Measurements from ENCODE around the gene RCOR2. TPM values are rescaled to one million over a fixed set of nuclear protein-coding genes. Genes with fewer than 3 reads are reported as not detected.

Gene RCOR2
- total RNA-seq, 2 experiments from 2014 or later, result 0.61 to 2.1 TPM

DNA sequence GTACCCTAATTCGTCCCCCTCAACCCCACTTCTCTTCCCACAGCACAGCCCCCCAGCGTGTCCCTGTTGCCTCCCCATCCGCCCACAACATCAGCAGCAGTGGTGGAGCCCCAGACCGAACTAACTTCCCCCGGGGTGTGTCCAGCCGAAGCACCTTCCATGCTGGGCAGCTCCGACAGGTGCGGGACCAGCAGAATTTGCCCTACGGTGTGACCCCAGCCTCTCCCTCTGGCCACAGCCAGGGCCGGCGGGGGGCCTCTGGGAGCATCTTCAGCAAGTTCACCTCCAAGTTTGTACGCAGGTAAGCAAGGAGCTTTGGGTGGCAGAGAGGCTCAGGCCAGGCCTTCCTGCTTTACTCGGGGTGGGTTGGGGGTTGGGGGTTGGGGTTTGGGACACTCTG is 12.2 kb downstream of the RCOR2 start:
- ChIA-PET POLR2A (interaction anchor here (1.3 kb wide), 1 partner anchor 16 kb away, joined by 3 read pairs; no protein-coding TSS in a partner anchor), CTCF (interaction anchor here (1.0 kb wide), 1 partner anchor 16 kb away, joined by 3 read pairs; no protein-coding TSS in a partner anchor)
- no peak overlapping the region for H3K4me3 Mint-ChIP-seq
- ATAC-seq, result no peak
- TF ChIP-seq, protein P1, sequence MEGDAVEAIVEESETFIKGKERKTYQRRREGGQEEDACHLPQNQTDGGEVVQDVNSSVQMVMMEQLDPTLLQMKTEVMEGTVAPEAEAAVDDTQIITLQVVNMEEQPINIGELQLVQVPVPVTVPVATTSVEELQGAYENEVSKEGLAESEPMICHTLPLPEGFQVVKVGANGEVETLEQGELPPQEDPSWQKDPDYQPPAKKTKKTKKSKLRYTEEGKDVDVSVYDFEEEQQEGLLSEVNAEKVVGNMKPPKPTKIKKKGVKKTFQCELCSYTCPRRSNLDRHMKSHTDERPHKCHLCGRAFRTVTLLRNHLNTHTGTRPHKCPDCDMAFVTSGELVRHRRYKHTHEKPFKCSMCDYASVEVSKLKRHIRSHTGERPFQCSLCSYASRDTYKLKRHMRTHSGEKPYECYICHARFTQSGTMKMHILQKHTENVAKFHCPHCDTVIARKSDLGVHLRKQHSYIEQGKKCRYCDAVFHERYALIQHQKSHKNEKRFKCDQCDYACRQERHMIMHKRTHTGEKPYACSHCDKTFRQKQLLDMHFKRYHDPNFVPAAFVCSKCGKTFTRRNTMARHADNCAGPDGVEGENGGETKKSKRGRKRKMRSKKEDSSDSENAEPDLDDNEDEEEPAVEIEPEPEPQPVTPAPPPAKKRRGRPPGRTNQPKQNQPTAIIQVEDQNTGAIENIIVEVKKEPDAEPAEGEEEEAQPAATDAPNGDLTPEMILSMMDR (IDR thresholded peaks at IDR 0.05), result no peak
- H3K9me3 Mint-ChIP-seq, result no peaks in the 10 kb centered on the region
- peaks cover 49% of the 10 kb centered on the region for H3K36me3 Mint-ChIP-seq (ENCODE audit: low read depth)
- peaks cover 2% of the 10 kb centered on the region for H3K4me1 Mint-ChIP-seq (ENCODE audit: low read depth)
- intact Hi-C loops (cut with micrococcal nuclease), result no loop called here
- no peak overlapping the region for H3K27ac Mint-ChIP-seq
- no peaks in the 10 kb centered on the region for H3K27me3 Mint-ChIP-seq
- DNase-seq, result no peak

DNA sequence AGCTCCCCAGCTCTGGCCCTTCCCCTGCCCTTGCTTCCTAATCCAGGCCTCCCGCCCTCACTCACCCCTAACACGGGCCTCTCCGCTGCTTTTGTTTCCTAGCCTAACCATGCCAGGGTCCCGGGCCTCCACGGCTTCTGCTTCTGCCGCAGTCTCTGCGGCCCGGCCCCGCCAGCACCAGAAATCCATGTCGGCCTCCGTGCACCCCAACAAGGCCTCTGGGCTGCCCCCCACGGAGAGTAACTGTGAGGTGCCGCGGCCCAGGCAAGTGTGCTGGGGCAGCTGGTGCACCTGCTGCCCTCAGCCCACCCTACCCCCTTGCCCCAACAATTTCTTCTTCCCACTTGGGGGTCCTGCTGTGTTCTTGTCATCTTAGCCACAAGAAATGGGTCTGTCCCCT is 13.1 kb downstream of the RCOR2 start:
- Mint-ChIP-seq H3K4me3 (no peak overlapping the region), H3K27ac (no peak overlapping the region), H3K27me3 (no peaks in the 10 kb centered on the region), H3K9me3 (no peaks in the 10 kb centered on the region), H3K4me1 (ENCODE audit: low read depth) (peaks cover 2% of the 10 kb centered on the region), H3K36me3 (ENCODE audit: low read depth) (peaks cover 55% of the 10 kb centered on the region)
- TF ChIP-seq, protein P1 (IDR thresholded peaks at IDR 0.05), result no peak
- no peak for ATAC-seq
- ChIA-PET POLR2A (interaction anchor here (1.3 kb wide), 1 partner anchor 17 kb away, joined by 3 read pairs; no protein-coding TSS in a partner anchor), CTCF (no interaction called here)
- intact Hi-C loops (cut with micrococcal nuclease), result no loop called here
- no peak for DNase-seq

DNA sequence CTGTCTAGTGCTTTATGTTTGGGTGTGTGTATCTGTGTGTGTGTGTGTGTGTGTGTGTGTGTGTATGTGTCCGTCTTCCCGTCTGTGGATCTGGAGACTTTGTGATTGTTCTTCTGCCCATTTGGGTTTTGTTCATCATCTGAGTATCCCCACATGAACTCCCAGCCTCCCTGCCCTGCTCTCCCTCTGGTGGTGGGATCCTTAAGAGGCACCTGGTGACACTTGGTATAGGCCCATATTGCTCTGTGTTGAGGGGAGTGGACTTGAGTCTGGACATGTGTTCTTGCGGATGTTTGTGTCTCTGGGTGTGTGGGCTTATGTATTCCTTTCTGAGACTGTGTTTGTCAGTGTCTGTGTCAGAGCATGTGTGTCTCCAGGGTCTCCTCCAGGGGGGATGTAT is 15.3 kb downstream of the RCOR2 start:
- peaks cover 2% of the 10 kb centered on the region for H3K4me1 Mint-ChIP-seq (ENCODE audit: low read depth)
- no peak overlapping the region for H3K27ac Mint-ChIP-seq
- intact Hi-C loops (cut with micrococcal nuclease), result no loop called here
- H3K36me3 Mint-ChIP-seq (ENCODE audit: low read depth), result peaks cover 67% of the 10 kb centered on the region
- DNase-seq (peak; percentile 25), ATAC-seq (no peak)
- no peak overlapping the region for H3K4me3 Mint-ChIP-seq
- TF ChIP-seq, protein P1 (IDR thresholded peaks at IDR 0.05), result peak; percentile 0
- ChIA-PET CTCF (interaction anchor here (0.7 to 2.9 kb wide), 4 partner anchors 44 to 69 kb away, joined by 3 to 17 read pairs (median 6); partner anchors contain the start of gene MARK2), POLR2A (interaction anchor here (1.3 kb wide), 1 partner anchor 63 kb away, joined by 3 read pairs; the partner anchor contains the start of gene MARK2)
- H3K27me3 Mint-ChIP-seq, result no peaks in the 10 kb centered on the region
- no peaks in the 10 kb centered on the region for H3K9me3 Mint-ChIP-seq

DNA sequence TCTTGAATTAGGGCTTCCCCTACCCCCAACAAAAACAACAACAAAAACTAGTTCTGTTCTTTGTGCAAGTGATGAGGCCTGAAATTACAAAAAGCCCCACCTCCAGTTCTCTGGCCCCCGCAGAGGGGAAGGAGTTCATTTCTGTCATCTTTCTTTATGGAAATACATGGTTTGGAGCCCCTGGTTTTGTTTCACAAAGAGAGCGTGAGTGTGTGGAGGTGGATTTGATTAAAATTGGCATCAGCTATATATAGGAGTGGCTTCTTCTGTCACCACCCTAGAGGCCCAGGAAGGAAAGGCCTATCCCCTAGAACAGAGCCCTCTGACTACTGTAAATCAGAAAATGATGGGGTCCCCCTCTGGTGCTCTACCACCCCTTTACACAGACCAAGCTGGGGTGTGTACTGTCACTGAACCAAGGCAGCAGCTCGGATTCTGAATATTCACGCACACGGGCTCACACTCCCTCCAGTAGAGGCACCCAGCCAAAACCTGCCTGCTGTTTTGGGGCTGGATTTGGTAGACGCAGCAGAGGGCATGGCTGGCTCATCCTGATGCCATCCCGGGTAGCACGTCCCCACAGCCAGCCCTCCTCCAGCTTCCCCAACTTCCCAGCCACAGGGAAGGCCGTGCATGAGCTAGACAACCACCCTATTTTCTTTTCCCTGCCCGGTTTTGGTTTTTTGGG is 19.4 kb downstream of the RCOR2 start:
- Mint-ChIP-seq H3K9me3 (no peaks in the 10 kb centered on the region), H3K4me1 (ENCODE audit: low read depth) (peaks cover 9% of the 10 kb centered on the region), H3K27ac (no peak overlapping the region), H3K27me3 (no peaks in the 10 kb centered on the region), H3K4me3 (no peak overlapping the region), H3K36me3 (ENCODE audit: low read depth) (peaks cover 55% of the 10 kb centered on the region)
- ChIA-PET CTCF (interaction anchor here (0.7 to 2.9 kb wide), 5 partner anchors 9 to 60 kb away, joined by 3 to 20 read pairs (median 6); partner anchors contain the start of gene MARK2), POLR2A (interaction anchor here (0.9 kb wide), 1 partner anchor 10 kb away, joined by 4 read pairs; no protein-coding TSS in a partner anchor)
- DNase-seq (no peak), ATAC-seq (no peak)
- intact Hi-C loops (cut with micrococcal nuclease), result loop anchor here (10.0 kb wide), 1 partner anchor 53 kb away; no protein-coding TSS in a partner anchor
- TF ChIP-seq, protein P1 (IDR thresholded peaks at IDR 0.05), result no peak

DNA sequence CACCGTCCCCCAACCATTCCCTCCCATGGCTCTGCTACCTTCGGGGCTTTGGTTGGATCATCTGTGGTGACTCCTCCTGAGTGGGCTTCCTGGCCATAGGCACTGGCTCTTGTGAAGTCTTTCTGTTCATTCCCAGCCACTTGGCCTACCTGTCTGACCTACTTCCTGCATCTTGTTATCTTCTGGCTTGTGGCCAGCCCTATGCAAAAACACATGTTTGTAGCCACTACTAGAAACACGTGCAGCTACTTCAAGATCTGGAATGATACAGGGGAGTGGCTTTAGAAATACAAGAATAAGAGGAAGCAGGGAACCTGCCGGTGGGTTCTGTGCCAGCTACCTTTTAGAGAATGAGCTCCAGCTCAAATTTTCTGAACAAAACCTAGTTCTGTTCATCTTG is 20.9 kb downstream of the RCOR2 start:
- no peaks in the 10 kb centered on the region for H3K9me3 Mint-ChIP-seq
- no peak overlapping the region for H3K27ac Mint-ChIP-seq
- ATAC-seq (no peak), DNase-seq (no peak)
- peaks cover 23% of the 10 kb centered on the region for H3K4me1 Mint-ChIP-seq (ENCODE audit: low read depth)
- POLR2A ChIA-PET, result interaction anchor here (0.6 kb wide), 1 partner anchor 15 kb away, joined by 4 read pairs; no protein-coding TSS in a partner anchor
- intact Hi-C loops (cut with micrococcal nuclease), result loop anchor here (10.0 kb wide), 1 partner anchor 51 kb away; no protein-coding TSS in a partner anchor
- no peak overlapping the region for H3K4me3 Mint-ChIP-seq
- CTCF ChIA-PET, result interaction anchor here (0.6 to 2.9 kb wide), 4 partner anchors 21 to 300 kb away, joined by 3 to 20 read pairs (median 3); partner anchors contain the start of gene MARK2
- TF ChIP-seq, protein P1 (IDR thresholded peaks at IDR 0.05), result no peak
- no peaks in the 10 kb centered on the region for H3K27me3 Mint-ChIP-seq
- H3K36me3 Mint-ChIP-seq (ENCODE audit: low read depth), result peaks cover 49% of the 10 kb centered on the region
